IPS DF 4.7 (cell line): Measurements from ENCODE around the gene MGAT1.

ENCODE experiments used
- DNase-seq: peaks from one replicate; pipeline ENCODE4 v3.0.0-alpha.2; 2013; ENCODE audit warnings: low spot score; ENCODE audit errors: extremely low read depth

Gene MGAT1

GRCh38 chr5:180824630-180825476 is 22.2 kb upstream of the MGAT1 start:
- DNase-seq: no peak

- DNase-seq: no peak
Observed at GRCh38 chr5:180823940-180824629, 21.5 kb upstream of the MGAT1 start.

- DNase-seq: no peak
Observed at GRCh38 chr5:180823346-180823745, 20.7 kb upstream of the MGAT1 start.

GRCh38 chr5:180821538-180821937 is 18.9 kb upstream of the MGAT1 start:
- no peak for DNase-seq

GRCh38 chr5:180820788-180821321 is 18.2 kb upstream of the MGAT1 start:
- DNase-seq: no peak

- DNase-seq: no peak
Observed at GRCh38 chr5:180818677-180819341, 16.2 kb upstream of the MGAT1 start.

- DNase-seq: no peak
Observed at GRCh38 chr5:180817893-180818674, 15.5 kb upstream of the MGAT1 start.

- no peak for DNase-seq
Observed at GRCh38 chr5:180816608-180817534, 14.3 kb upstream of the MGAT1 start.

GRCh38 chr5:180815293-180815917 is 12.8 kb upstream of the MGAT1 start:
- DNase-seq: no peak

GRCh38 chr5:180813420-180813819 is 10.8 kb upstream of the MGAT1 start:
- no peak for DNase-seq

GRCh38 chr5:180811623-180812124 is 9.1 kb upstream of the MGAT1 start:
- DNase-seq: no peak

GRCh38 chr5:180810959-180811622 is 8.5 kb upstream of the MGAT1 start:
- no peak for DNase-seq

GRCh38 chr5:180810210-180810958 is 7.8 kb upstream of the MGAT1 start:
- no peak for DNase-seq

GRCh38 chr5:180809403-180810209 is 7.0 kb upstream of the MGAT1 start:
- DNase-seq: no peak

GRCh38 chr5:180808461-180809000 is 5.9 kb upstream of the MGAT1 start:
- no peak for DNase-seq

GRCh38 chr5:180807654-180808414 is 5.2 kb upstream of the MGAT1 start:
- DNase-seq: no peak
